Fibroblast of lung (primary cell): ENCODE data around the gene AKAP10.

Experiments
- EZH2 ChIP-seq: IDR thresholded peaks from 2 replicates; pipeline ENCODE4 v1.5.1; 2012; ENCODE audit warnings: low read length, control low read depth, mild to moderate bottlenecking; ENCODE audit errors: missing control alignments
- TF ChIP-seq, protein P1 (sequence below), 2 donors: IDR thresholded peaks in 1 of 2; conservative IDR thresholded peaks in 1 of 2; 1 replicate in 1 of 2; 2 replicates in 1 of 2; pipeline ENCODE4 v1.5.1; 2011 to 2012; ENCODE audit warnings: low read length in 2 of 2, control low read depth in 1 of 2, inconsistent platforms in 1 of 2, low read depth in 1 of 2, mild to moderate bottlenecking in 1 of 2

DNA sequence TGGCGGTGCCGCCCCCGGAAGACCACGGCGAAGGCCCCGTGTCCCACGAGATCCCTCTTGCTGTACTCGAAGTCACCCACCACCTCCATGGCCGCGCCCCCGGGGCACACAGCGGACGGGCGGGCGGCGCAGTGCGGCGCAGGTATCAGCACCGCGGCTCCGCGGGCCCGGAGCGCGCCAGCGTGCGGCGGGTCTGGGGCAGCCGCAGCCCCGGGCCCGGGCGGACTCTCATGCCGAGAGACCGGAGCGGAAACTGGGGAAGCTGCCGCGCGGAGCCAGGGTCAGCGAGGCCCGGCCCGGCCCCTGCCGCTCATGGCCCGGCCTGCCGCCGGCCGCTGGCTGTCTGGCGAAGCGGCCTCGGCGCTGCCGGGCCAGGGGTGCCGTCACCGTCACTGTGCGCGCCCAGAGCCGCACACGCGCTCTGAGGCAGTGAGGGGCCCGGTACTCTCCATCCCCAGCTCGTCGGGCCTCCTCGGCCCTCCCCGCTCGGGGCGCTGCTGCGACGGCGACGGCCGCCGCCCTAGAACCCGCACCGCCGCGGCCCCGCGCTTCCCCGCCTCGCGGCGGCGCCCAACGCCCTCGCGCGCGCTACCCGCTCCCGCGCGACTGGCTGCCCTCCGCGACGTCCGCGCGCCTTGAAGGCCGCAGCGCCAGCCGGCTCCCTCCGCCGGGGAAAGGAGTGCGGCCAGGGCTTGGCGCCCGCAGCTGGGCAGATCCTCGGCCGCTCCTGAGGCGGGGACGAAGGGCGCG is 110.1 kb downstream of the AKAP10 start, which contains the start of gene ULK2:
- TF ChIP-seq, protein P1, sequence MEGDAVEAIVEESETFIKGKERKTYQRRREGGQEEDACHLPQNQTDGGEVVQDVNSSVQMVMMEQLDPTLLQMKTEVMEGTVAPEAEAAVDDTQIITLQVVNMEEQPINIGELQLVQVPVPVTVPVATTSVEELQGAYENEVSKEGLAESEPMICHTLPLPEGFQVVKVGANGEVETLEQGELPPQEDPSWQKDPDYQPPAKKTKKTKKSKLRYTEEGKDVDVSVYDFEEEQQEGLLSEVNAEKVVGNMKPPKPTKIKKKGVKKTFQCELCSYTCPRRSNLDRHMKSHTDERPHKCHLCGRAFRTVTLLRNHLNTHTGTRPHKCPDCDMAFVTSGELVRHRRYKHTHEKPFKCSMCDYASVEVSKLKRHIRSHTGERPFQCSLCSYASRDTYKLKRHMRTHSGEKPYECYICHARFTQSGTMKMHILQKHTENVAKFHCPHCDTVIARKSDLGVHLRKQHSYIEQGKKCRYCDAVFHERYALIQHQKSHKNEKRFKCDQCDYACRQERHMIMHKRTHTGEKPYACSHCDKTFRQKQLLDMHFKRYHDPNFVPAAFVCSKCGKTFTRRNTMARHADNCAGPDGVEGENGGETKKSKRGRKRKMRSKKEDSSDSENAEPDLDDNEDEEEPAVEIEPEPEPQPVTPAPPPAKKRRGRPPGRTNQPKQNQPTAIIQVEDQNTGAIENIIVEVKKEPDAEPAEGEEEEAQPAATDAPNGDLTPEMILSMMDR (conservative IDR thresholded peaks at IDR 0.05 in 1 of 2, IDR thresholded peaks at IDR 0.05 in 1 of 2; ENCODE audit: low read depth in 1 of 2, low read length in 2 of 2): no peak
- TF ChIP-seq EZH2: no peak
